GM18502 (cell line): ENCODE results near the gene MARK3.

ENCODE experiments used
- ATAC-seq: cut with Tn5 transposase; IDR thresholded peaks from one replicate; pipeline ENCODE4 v1.9.1; 2021; ENCODE audit warnings: mild to moderate bottlenecking; ENCODE audit not compliant: unreplicated experiment, poor library complexity

The MARK3 gene

DNA sequence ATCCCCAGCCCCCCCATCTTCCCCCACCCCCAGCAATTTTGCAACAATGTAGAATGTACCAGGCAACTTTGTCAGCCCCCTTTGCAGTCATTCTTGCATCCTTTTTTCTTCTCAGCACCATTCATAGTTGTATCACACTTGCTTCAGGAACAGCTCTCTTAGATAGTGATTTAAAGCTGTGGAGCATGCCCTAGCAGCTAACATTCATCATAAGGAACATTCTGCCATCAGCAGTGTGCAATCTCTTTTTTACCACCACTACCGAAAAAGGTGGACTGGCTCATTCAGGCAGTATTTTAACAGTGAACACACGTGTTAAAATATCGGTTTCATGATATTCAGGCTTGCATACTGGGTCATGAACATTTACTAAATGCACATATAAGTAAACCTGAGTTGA is 45.1 kb downstream of the MARK3 start:
- ATAC-seq = no peak

DNA sequence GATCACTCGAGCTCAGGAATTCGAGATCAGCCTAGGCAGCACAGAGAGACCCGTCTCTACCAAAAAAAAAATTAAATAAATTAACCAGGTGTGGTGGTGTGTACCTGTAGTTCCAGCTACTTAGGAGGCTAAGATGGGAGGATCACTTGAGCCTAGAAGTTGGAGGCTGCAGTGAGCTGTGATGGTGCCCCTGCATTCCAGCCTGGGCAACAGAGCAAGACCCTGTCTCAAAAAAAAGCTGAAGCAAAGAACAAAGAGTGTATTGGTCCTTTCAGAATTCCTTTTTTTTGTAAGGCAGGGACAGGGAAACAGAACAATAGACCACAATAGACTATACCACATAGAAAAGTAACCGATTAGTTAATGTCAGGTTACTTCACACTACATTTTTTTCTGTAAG is 47.4 kb downstream of the MARK3 start:
- ATAC-seq = no peak

DNA sequence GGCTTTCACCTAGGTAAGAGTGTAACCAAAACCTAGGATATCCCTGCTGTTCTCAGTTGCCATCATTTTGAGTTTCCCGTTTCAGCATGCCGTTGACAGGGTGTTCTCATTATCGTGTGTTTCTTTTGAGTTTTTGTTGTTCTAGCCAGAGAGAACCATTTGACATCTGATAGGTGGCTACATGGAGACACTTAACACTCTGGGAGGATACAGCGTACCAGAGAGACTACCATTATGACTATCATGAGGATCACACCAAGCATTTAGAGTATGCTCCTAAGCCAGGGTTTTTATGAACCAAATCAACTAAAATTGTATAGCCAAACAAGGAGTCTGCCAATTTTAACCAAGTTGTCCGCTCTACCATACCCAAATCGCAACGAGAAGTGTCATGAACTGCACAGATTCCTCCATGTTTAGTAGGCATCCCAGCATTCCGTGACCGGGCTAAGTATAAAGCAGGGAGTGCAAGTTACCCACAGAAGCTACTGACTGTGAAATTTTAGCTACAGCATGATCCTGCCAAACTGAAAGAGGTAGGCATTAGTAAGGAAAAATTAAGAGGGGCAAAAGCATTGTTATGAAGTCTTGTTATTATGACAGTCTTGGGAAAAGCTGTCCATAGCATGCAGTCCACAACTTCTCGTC is 48.8 kb downstream of the MARK3 start:
- no peak for ATAC-seq

DNA sequence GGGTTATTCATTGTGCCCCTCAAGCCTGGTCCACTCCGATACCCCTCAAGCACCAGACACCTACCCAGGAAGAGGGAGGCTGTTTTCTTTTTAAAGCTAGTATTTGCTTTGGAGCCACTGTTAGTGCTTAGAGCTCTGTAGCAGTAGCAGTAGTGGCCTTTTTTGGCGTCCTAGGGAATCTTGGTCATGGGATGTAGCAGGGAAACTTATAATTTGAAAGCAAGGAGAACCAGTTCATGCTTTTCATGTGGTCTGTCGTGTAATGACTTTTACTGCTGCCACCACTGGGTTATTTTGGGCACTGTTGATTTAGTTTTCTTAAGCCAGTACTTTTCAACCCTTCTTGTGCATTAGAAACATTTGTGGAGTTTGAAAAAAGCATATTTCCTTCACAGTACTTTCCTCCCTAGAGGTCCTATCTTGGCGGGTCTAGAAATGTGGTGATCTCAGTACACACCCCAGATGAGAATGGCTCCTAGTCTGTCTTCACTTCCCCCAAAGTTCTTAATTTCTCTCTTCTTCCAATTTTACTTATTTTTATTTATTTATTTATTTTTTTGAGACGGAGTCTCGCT is 49.7 kb downstream of the MARK3 start:
- ATAC-seq = no peak

DNA sequence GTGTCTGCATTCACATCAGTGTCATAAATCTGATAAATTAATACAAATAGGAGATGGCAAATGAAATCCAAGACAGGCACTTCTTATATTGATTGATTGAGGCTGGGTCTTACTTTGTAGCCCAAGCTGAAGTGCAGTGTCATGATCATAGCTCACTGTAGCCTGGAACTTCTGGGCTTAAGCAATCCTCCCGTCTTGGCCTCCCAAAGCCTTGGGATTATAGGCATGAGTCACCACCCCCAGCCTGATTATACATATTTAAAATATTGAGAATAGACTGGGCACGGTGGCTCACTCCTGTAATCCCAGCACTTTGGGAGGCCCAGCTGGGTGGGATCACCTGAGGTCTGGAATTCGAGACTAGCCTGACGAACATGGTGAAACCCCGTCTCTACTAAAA is 51.3 kb downstream of the MARK3 start:
- no peak for ATAC-seq

DNA sequence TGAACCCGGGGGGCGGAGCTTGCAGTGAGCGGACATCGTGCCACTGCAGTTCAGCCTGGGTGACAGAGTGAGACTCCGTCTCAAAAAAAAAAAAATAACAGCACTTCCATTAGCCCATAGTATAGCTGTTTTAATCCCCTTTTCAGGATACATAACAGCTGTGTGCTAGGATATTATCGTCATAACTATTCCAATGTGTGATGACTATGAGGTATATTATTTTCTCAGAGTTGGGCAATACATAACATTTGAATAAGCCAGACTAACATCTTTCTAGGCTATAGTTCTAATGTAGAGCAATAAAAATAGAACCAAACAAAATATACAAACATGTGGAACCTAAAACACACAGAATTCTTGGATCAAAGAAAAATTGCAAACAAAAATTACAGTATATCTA is 57.1 kb downstream of the MARK3 start:
- ATAC-seq = no peak

DNA sequence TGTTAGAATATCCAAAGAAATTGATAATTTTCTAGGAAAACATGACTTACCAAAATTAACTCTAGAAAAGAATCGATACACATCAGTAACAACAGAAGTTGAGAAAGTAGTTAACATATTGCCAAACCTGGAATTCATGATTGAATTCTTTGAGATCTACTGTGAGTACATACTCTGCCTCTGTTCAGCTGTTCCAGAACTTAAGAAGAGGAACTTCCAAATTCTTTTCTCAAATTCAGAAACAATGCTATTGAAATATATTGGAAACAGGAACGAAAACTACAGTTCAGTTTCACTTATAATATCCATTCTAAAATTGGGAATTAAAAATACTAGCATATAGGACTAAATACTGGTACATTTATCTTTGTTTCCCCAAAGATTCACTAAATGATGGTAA is 57.9 kb downstream of the MARK3 start:
- no peak for ATAC-seq

DNA sequence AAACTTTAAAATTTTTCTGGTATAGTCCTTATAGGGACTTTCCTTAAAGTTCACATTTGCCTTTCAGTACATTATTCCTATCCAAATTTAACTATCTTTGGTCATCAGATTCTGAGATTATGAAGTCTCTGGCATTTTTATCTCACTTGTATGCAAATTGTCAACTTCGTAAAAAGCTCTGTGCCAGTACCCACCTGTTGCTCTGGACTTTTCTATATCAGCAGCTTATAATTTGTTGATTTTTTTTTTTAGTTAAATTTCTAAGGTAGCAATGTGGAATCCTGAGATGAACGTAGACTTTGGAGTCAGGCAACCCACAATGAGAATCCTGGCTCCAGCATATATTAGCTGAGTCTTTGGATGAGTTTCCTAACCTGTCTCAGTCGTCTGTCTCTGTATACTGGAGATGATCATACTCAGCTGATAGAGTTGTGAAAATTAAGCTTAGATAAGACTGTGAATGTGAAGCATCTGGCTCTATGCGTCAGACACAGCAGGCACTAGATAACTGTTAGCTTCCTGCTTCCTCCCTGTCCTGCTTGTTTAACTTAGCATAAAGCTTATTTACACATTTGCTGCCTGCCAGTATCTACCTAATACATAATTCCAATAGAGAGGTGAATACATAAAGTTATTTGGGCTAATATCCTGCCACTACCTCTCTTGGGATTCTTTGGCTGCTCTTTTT is 59.8 kb downstream of the MARK3 start:
- ATAC-seq = no peak

DNA sequence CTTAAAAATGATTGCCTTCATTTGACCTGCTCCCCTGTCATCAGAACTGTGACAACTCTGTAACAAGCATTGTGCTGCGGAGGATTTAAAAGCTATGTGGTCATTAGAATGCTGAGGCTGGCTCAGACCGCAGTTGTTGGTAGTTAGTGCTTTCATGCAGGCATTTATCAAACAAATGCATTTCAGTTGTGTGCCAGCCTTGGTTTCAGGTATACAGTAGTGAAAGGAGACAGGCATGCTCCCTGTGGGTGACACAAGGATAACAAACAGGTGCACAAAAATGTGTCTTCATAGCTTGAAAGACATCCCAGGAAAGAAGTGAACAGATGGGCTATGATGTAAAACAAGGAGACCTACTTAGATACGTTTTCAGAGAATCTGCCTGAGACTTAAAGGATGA is 60.6 kb downstream of the MARK3 start:
- no peak for ATAC-seq

DNA sequence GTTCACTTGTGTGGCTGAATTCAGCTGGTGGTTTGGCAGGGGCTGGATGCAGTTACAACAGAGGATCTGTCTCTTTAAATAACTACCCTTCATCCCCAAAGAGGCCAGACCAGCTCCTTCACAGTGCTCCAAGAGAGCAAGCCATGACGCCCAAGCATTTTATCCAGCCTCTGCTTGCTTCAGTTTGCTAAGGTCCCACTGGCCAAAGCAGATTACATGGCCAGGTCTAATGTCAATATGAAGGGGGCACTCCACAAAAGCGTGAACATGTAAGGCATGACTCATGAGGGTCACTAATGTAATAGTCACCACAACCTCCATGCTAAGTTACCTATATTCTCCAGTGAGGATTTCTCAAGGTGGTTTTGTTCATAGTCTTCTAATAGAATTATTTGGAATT is 62.9 kb downstream of the MARK3 start:
- ATAC-seq = no peak

DNA sequence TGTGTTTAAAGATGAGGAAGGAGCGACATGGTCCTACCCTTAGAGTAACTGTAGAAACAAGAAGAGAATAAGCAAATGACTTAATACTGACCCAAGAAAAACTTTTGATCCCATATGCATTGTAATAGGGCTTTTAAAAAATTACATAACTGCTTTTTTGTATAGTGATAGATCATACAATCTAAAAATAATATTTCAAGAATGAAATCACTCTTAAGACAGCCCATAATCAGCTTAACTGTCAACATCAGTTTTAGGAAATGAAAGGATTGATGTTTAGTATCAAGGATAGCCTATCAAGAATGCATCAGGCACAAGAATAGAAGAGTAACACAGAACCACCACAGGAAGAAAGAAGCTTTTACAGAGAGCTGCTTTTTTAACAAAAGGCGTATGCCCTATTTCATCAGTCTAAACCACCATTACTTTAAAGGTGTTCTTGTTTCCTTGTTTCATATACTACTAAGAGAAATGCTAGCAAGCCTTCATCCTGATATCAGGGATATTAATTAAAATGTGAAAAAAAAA is 64.5 kb downstream of the MARK3 start:
- ATAC-seq = no peak

DNA sequence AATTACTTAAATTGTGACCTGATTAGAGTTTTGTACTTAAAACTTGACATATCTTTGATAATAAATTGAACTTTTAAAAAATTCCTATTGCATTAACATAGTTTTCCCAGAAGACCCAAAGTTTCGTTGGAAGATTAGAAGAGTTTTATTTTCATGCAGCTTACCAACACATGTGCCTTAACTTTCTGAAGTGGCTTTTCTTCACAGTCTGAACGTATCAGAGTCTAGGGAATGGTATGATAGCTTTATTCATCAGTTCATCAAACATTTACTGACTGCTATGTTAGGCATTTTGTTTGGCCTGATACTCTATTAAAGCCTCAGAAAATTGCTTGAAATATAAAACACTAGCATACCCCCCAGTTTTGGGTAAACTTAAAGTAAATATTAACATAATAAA is 65.2 kb downstream of the MARK3 start:
- no peak for ATAC-seq

DNA sequence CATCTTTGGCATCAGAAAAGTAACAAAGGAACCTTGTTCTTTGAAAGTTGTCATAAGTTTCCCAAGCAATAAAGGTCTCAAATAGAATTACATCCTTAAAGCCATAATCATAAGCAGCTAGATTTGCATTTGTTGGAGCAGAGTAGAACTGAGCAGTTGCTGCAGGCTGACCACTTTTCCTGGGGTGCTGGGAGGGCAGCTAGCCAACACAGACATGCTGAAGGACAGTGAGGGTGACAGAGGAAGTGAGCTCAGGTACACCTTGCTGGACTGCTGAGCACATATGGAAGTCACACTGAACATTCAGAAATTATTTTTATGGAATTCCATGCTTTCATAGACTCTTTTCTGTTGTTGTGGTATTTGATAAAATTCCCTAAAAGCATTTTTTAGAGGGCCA is 66.2 kb downstream of the MARK3 start:
- ATAC-seq = no peak

DNA sequence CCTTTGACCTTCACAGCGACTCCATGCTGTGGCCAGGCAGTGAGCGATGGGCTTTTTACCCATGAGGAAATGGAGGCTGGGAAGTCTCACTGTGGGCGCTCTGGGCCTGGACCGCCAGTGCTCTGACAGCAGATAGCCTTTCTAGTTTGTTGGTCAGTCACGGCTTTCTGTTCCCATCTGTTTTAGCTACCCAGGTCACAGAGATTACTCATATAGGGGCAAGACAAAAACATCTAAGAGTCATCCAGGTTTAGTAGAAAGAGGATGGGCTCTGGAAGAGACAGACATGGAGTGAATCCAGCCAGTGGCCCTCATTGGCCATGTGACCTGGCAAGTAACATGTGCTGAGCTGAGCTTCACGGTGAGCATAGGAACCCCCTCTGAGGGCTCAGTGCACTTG is 68.6 kb downstream of the MARK3 start:
- ATAC-seq = no peak

DNA sequence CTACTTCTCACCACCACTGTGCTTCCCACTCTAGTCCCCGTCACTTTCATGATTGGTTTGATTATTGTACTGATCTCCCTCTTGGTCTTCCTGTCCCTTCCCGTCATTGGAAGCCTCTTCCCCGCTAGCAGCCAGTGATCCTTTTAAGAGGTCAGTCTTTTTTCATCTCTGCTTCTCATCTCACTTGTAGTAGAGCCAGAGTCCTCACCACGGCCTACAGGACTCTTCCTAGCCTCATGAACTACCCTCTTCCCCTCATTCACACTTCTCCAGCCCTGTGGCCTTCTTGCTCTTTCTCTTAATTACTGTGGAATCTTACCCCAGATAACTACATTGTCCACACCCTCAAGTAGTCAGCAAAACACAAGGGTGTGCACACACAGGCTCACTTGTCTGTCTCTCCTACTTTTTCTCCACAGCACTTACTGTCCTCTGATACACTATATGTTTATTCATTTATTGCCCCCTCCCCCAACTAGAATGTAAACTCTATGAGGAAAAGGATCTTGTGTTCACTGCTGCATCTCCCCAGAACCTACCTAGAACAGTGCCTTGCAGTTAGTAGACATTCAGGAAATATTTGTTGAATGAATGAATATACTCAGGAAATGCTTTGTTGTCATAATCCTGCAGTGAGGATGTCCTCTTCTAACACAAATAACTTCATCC is 71.1 kb downstream of the MARK3 start:
- no peak for ATAC-seq

DNA sequence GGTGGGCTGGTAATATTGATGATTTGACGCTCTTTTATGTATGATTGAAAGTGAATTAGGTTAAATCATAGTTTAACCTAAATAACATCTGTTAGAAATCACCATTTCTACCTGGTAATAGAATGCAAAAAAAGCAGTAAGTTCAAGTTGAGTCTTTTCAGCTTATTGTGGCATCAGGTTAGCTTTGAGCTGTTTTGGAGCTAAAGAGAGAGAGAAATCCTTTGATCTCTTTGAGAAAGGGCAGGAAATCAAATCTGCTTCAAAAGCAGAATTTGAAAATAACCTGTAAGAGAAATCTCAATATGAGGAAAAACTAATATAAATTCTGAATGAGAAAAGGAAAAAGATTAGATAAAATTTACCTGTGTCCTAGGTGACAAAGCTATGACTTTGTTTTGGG is 75.2 kb downstream of the MARK3 start:
- ATAC-seq = no peak

DNA sequence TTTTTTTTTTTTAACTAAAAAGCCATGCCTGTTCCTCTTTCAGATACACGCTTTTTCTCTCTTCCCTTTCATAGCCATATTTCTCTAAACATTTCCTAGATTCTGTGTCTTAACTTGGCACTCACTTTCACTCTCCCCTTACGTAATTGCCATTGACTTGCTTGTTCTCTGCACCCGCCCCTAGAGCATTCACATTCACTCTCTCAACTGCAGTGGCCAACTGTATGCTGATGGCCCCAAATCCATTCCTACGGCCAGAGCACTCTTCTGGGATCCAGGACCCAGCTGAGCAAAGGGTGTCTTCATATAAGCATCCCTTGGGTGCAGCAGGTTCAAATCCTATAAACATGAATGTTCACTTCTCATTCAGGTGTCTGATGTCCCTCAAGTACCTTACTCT is 77.9 kb downstream of the MARK3 start:
- ATAC-seq = no peak

DNA sequence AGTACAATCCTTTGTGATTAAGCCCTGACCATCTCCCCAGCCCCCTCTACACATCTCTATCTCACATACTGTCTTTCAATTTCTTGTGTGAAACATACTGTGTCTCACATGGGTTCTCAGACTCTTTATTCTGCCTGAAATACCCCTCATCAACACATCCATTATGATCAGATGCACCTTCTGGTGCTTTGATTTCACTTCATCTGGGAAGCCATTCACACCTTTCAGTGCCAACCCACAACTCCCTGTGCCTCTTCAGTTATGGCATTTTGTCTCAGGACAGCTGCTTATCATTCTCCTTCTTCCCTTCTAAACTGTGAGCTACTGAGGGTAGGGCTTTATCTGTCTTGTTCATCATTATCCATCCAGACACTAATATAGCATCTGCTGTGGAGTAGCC is 78.6 kb downstream of the MARK3 start:
- ATAC-seq = no peak

DNA sequence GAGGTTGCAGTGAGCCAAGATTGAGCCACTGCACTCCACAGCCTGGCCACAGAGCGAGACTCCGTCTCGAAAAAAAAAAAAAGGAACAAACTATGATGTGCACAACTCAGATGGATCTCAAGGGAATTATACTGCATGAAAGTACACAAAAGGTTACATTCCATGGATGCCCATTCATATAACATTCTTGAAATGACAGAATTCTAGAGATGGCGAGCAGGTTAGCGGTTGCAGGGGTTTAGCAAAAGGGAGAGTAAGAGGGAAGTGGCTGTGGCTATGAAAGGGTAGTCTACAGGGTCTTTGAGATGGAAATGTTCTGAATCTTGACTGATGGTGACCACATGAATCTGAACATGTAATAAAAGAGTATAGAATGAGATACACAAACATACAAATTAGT is 87.7 kb downstream of the MARK3 start:
- no peak for ATAC-seq

DNA sequence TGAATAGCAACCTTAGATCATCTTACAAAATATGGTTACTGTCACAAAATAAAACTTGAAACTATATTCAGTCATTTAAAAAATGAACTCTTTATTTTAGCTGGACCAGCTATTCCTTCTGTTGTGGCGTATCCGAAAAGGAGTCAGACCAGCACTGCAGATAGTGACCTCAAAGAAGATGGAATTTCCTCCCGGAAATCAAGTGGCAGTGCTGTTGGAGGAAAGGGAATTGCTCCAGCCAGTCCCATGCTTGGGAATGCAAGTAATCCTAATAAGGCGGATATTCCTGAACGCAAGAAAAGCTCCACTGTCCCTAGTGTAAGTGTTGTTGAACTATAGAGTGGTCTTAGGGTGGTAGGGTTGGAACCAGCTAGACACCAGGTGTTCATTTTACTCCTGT is 89.7 kb downstream of the MARK3 start:
- no peak for ATAC-seq

DNA sequence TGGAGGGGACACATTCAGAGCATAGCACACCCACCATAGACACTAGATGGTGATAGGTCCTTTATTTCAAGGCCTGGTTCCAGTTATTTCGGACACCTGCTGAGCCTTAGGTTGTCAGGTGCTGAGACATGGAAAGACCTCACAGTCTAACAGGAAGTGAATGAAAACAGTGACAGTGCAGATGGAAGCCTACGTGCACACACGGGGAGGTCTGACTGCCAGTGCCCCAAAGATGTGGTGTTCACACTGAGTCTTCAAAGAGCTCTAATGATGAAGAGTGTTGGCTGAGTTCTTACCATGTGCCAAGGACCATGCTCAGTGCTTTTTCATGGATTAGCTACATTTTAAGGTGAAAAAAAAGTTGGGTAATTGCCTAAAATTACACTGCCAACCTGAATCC is 90.8 kb downstream of the MARK3 start:
- ATAC-seq = no peak
